ENCODE results near the gene MARS1.
"Not testable (repeated sequence)": the region's sequence is repeated elsewhere in the genome, so short reads cannot be mapped to it uniquely, and the experiment has no call there.

MARS1 gene

GRCh38 chr12:57490126-57490525 is 2.3 kb downstream of the MARS1 start:
- in situ Hi-C loops (cut with HindIII; ENCODE audit: low sequenced_read_pairs): no loop called here
- no peak overlapping the region for H3K4me3 ChIP-seq (ENCODE audit: low read depth, low read length)
- DNase-seq (ENCODE audit: low read depth, low spot score): no peak
- no peak for TF ChIP-seq CTCF (IDR thresholded peaks at IDR 0.05; ENCODE audit: low read depth, low read length)

- in situ Hi-C loops (cut with HindIII; ENCODE audit: low sequenced_read_pairs): no loop called here
- TF ChIP-seq CTCF (IDR thresholded peaks at IDR 0.05; ENCODE audit: low read depth, low read length): peak; percentile 9
- no peak overlapping the region for H3K4me3 ChIP-seq (ENCODE audit: low read depth, low read length)
- no peak for DNase-seq (ENCODE audit: low read depth, low spot score)
Observed at GRCh38 chr12:57491393-57492280, 3.8 kb downstream of the MARS1 start.

GRCh38 chr12:57495051-57495701 is 7.3 kb downstream of the MARS1 start:
- in situ Hi-C loops (cut with HindIII; ENCODE audit: low sequenced_read_pairs): not testable (repeated sequence)

GRCh38 chr12:57496822-57497221 is 9.0 kb downstream of the MARS1 start:
- no peak overlapping the region for H3K4me3 ChIP-seq (ENCODE audit: low read depth, low read length)
- in situ Hi-C loops (cut with HindIII; ENCODE audit: low sequenced_read_pairs): no loop called here
- TF ChIP-seq CTCF (IDR thresholded peaks at IDR 0.05; ENCODE audit: low read depth, low read length): no peak
- no peak for DNase-seq (ENCODE audit: low read depth, low spot score)

More at GRCh38 chr12:57495051-57495701, 7.3 kb downstream of the MARS1 start:
- not testable (repeated sequence) for H3K4me3 ChIP-seq (ENCODE audit: low read depth, low read length); DNase-seq (ENCODE audit: low read depth, low spot score)

- no peak for DNase-seq (ENCODE audit: low read depth, low spot score)
- H3K4me3 ChIP-seq (ENCODE audit: low read depth, low read length): no peak overlapping the region
- in situ Hi-C loops (cut with HindIII; ENCODE audit: low sequenced_read_pairs): no loop called here
- TF ChIP-seq CTCF (IDR thresholded peaks at IDR 0.05; ENCODE audit: low read depth, low read length): no peak
Observed at GRCh38 chr12:57497223-57498131, 9.6 kb downstream of the MARS1 start.

GRCh38 chr12:57498132-57498502 is 10.2 kb downstream of the MARS1 start:
- no peak for DNase-seq (ENCODE audit: low read depth, low spot score)
- in situ Hi-C loops (cut with HindIII; ENCODE audit: low sequenced_read_pairs): no loop called here

More at GRCh38 chr12:57498132-57498502, 10.2 kb downstream of the MARS1 start:
- TF ChIP-seq CTCF (IDR thresholded peaks at IDR 0.05; ENCODE audit: low read depth, low read length): peak; percentile 15
- H3K4me3 ChIP-seq (ENCODE audit: low read depth, low read length): no peak overlapping the region

All from astrocyte of the spinal cord (primary cell).